Measurements from ENCODE around the gene ATP5PO. TPM values are rescaled to one million over a fixed set of nuclear protein-coding genes. Genes with fewer than 3 reads are reported as not detected.

Gene ATP5PO
- total and polyA plus RNA-seq, 11 donors, result 472 to 2,204 (median 745) TPM

- ATAC-seq (no peak), DNase-seq (no peak)
- H3K27me3 ChIP-seq, result no peaks in the 10 kb centered on the region
- 85 to 93% (median 92%) methylated on average over 4 of the region's 4 CpGs for WGBS, 4 donors
- peaks cover 0 to 17% (median 4%) of the 10 kb centered on the region in 12 donors for H3K4me1 ChIP-seq
- TF ChIP-seq POLR2A (IDR thresholded peaks at IDR 0.05), result no peak
- TF ChIP-seq CTCF (IDR thresholded peaks at IDR 0.05), result no peak
- H3K4me3 ChIP-seq, result no peak overlapping the region
- H3K27ac ChIP-seq, result no peak overlapping the region
- no peaks in the 10 kb centered on the region for H3K36me3 ChIP-seq
- intact Hi-C loops (cut with DNase I), result loop anchor here in 7 of 10 donors (5.0 to 10.0 kb wide), 3 partner anchors 247 to 252 kb away; partner anchors contain the start of genes CRYZL1 (in 6 of the 7) and ITSN1 (in 6 of the 7)
- H3K9me3 ChIP-seq, result no peaks in the 10 kb centered on the region
Measured at GRCh38 chr21:33893917-33894316, 21.7 kb downstream of the ATP5PO start.

DNA sequence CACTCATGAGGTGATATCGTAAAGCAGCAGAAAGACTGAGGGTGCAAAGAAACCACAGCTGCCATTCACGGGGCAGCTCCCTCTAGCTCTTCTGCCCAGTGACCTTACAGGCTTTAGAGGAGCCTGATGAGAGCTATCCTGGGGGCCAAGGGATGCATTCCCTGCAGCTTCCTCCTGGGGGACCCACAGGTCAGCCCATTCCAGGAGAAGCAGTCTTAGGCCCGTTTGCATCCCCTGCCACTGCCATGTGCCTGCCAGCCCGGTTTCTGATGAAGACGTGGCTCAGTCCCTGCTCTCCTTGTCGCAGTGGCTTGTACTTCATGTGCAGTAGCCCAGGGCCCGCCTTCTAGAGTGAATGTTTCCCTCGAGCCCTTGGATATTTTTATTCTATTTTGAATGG is 22.8 kb downstream of the ATP5PO start:
- WGBS, 4 donors, result 83 to 88% (median 84%) methylated on average over 8 of the region's 8 CpGs

GRCh38 chr21:33890187-33890586 is 25.4 kb downstream of the ATP5PO start:
- TF ChIP-seq CTCF (IDR thresholded peaks at IDR 0.05) (no peak), POLR2A (IDR thresholded peaks at IDR 0.05) (no peak)
- WGBS, 4 donors, result 91 to 97% (median 93%) methylated on average over 5 of the region's 5 CpGs
- no peaks in the 10 kb centered on the region for H3K36me3 ChIP-seq
- DNase-seq (no peak), ATAC-seq (no peak)
- intact Hi-C loops (cut with DNase I), result loop anchor here in 7 of 10 donors (5.0 to 10.0 kb wide), 3 partner anchors 243 to 248 kb away; partner anchors contain the start of genes CRYZL1 (in 6 of the 7) and ITSN1 (in 6 of the 7)
- H3K4me3 ChIP-seq, result no peak overlapping the region
- H3K4me1 ChIP-seq, result peaks cover 0 to 17% (median 4%) of the 10 kb centered on the region in 12 donors
- no peak overlapping the region for H3K27ac ChIP-seq
- no peaks in the 10 kb centered on the region for H3K9me3 ChIP-seq
- H3K27me3 ChIP-seq, result no peaks in the 10 kb centered on the region

More for the DNA sequence above, 22.8 kb downstream of the ATP5PO start:
- no peaks in the 10 kb centered on the region for H3K27me3 ChIP-seq
- no peak for TF ChIP-seq POLR2A (IDR thresholded peaks at IDR 0.05)
- no peak for TF ChIP-seq CTCF (IDR thresholded peaks at IDR 0.05)
- no peak overlapping the region for H3K27ac ChIP-seq
- no peaks in the 10 kb centered on the region for H3K9me3 ChIP-seq
- no peaks in the 10 kb centered on the region for H3K36me3 ChIP-seq
- no peak for ATAC-seq
- H3K4me3 ChIP-seq, result no peak overlapping the region
- intact Hi-C loops (cut with DNase I), result loop anchor here in 7 of 10 donors (5.0 to 10.0 kb wide), 3 partner anchors 246 to 251 kb away; partner anchors contain the start of genes CRYZL1 (in 6 of the 7) and ITSN1 (in 6 of the 7)
- DNase-seq, result no peak
- peaks cover 0 to 17% (median 4%) of the 10 kb centered on the region in 12 donors for H3K4me1 ChIP-seq

GRCh38 chr21:33886321-33886720 is 29.3 kb downstream of the ATP5PO start:
- H3K36me3 ChIP-seq, result no peaks in the 10 kb centered on the region
- ATAC-seq, result no peak
- no peaks in the 10 kb centered on the region for H3K4me1 ChIP-seq
- WGBS, 4 donors, result 90 to 96% (median 93%) methylated on average over 11 of the region's 11 CpGs
- TF ChIP-seq POLR2A (IDR thresholded peaks at IDR 0.05) (no peak), CTCF (IDR thresholded peaks at IDR 0.05) (no peak)
- H3K27me3 ChIP-seq, result no peaks in the 10 kb centered on the region
- no peak overlapping the region for H3K4me3 ChIP-seq
- no peak overlapping the region for H3K27ac ChIP-seq
- H3K9me3 ChIP-seq, result no peaks in the 10 kb centered on the region
- intact Hi-C loops (cut with DNase I), result no loop called here
- no peak for DNase-seq
